AG10803 (cell line): ENCODE measurements around the gene RASA2.

ENCODE experiments used
- DNase-seq: peaks from one replicate; pipeline ENCODE4 v3.0.0; 2010; ENCODE audit warnings: low read depth
- H3K4me3 ChIP-seq: 2 replicates; pipeline ENCODE4 v1.5.1; 2011; ENCODE audit warnings: mild to moderate bottlenecking, low read length, control low read depth
- TF ChIP-seq, protein P1 (sequence below): conservative IDR thresholded peaks from 2 replicates; pipeline ENCODE4 v1.5.1; 2011; ENCODE audit warnings: mild to moderate bottlenecking, low read length, control low read depth, inconsistent platforms

The RASA2 gene

DNA sequence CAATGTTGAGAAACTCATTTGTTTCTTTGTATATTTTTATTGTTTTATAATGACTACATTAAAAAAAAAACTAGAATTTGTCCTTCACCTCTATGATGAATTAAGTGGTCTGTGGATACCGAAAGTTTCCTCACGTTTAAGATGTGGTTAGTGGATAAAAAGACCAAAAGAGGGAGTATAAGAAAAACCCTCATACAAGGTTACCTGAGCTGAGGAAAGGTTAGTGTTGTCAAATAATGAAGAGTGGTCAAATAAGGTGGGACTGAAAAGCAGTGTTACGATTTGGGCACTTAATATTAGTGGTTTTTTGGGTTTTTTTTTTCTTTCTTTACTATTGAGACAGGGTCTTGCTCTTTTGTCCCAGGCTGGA lies 21.2 kb downstream of the RASA2 start:
- no peak for DNase-seq
- H3K4me3 ChIP-seq: no peak overlapping the region
- TF ChIP-seq, protein P1, sequence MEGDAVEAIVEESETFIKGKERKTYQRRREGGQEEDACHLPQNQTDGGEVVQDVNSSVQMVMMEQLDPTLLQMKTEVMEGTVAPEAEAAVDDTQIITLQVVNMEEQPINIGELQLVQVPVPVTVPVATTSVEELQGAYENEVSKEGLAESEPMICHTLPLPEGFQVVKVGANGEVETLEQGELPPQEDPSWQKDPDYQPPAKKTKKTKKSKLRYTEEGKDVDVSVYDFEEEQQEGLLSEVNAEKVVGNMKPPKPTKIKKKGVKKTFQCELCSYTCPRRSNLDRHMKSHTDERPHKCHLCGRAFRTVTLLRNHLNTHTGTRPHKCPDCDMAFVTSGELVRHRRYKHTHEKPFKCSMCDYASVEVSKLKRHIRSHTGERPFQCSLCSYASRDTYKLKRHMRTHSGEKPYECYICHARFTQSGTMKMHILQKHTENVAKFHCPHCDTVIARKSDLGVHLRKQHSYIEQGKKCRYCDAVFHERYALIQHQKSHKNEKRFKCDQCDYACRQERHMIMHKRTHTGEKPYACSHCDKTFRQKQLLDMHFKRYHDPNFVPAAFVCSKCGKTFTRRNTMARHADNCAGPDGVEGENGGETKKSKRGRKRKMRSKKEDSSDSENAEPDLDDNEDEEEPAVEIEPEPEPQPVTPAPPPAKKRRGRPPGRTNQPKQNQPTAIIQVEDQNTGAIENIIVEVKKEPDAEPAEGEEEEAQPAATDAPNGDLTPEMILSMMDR: no peak

DNA sequence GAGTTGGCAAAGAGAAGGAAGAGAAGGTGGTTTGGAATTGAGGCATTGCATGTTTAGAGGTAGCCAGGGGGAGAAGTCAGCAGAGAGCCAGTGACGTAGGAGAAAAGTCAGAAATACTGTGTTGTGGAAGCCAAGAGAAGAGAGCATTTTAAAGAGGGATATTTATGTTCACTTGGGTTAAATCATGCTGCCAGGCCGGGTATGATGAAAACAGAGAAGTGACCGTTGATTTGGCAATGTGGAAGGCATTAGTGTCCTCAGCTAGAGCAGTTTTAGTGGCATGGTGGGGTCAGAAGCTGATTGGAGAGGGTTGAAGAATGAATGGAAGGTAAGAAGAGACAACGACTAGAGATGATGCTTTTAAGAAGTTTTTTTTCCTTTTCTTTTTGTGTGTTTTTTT lies 24.5 kb downstream of the RASA2 start:
- TF ChIP-seq, protein P1: no peak
- no peak overlapping the region for H3K4me3 ChIP-seq
- DNase-seq: no peak

DNA sequence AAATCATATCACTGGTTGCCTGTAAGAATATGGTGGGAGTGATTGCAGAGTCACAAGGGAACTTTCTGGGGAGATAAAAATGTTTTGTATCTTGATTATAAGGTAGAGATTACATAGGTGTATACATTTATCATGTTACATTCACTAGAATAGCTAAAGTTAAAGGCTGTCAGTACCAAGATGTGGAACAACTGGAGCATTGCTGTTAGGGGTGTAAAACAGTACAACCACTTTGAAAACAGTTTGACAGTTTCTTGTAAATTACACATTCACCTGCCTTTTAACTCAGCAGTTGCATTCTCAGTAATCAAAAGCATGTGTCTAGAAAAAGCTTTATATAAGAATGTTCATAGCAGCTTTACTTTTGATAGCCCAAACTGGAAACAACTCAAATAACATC lies 27.6 kb downstream of the RASA2 start:
- no peak overlapping the region for H3K4me3 ChIP-seq
- no peak for DNase-seq
- TF ChIP-seq, protein P1: no peak

DNA sequence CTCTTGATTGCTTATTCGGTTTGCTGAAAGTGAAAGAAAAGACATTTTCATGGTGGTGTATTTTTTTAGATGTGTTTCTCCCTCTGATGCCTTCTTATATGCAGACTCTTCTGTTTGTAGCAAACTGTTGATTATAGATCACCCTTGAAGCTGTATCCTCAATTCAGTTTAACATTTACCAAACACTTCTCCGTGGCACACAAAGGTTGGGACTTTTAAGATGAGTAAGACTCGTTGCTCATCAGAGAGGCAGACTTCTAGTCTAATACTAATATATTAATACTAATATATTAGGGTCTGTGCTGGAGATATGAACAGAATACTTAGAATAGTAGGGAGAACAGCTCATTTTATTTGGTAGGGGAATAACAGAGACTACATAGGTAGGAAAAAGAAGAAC lies 32.8 kb downstream of the RASA2 start:
- TF ChIP-seq, protein P1: no peak
- no peak for DNase-seq
- no peak overlapping the region for H3K4me3 ChIP-seq

DNA sequence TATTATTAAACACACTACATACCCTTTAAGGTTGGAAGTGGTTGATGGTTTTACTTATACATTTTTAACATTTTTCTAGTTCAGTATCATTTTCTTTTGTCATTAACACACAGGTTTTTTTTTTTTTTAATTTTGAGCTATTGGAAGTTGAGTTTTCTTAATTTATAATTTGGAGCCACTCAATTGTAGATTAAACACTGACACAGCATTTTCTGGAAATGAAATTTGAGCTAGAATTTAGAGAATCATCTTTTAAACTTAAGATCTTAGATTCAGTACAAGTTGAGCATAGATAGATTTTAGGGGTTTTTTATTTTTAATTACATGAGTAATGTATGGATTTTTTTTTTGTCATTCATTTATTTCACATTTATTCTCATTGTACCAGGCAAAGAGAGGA lies 35.0 kb downstream of the RASA2 start:
- TF ChIP-seq, protein P1: no peak
- DNase-seq: no peak
- H3K4me3 ChIP-seq: no peak overlapping the region

DNA sequence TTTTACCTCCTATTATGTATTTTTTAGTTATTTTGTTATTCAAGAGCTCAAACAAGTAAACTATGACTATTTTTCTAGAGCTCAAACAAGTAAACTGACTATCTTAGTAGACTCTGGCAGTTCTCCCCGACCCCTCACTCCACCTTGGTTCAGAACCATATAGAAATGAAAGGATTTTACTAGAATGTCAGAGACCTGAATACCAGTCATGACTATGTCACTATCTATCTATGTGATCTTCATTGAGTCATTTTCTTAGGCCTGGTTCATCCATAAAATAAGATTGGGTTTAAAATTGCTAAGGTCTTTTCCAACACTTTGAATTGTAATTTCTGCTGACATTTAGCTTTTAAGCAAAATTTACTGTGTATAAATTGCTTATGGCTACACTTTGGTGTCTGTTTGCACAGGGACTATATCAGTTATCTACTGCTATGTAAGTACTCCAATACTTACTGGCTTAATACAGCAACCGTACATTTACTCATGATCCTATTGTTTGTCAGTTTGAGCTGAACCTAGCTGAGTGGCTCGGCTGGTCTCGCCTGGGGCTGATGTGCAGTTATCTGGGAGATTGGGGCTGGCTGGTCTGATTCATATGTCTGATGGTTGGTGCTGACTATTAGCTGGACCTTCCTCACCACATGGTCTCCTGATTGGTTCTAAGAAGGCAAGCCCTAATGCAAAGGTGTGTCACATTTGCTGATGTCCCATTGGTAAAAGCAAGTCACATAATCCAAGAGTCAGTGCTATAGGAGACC lies 37.0 kb downstream of the RASA2 start:
- no peak overlapping the region for H3K4me3 ChIP-seq
- no peak for DNase-seq
- TF ChIP-seq, protein P1: no peak

DNA sequence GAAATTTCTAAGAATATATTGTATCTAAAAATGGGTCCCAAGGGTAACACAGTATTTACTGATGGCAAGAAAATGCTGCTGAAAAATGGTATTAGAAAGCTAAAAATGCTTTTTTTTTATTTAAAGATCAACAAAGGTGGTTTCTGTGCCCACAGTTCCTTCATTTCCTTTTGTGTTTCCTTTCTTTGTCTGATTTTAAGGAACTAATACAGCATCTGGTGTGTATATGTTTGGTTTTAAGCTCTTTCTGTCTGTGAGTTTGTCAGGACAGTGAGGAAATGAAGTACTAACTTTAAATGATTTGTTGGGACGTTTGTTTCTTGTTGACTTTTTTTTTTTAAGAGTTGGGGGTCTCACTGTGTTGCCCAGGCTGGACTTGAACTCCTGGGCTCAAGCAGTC lies 38.2 kb downstream of the RASA2 start:
- TF ChIP-seq, protein P1: no peak
- DNase-seq: no peak
- H3K4me3 ChIP-seq: no peak overlapping the region
